Ovary (tissue), 9 donors: Measurements from ENCODE around the gene COMMD4. TPM values are rescaled to one million over a fixed set of nuclear protein-coding genes. Genes with fewer than 3 reads are reported as not detected.
"Not testable (repeated sequence)": the region's sequence is repeated elsewhere in the genome, so short reads cannot be mapped to it uniquely, and the experiment has no call there.

Experiments
- DNase-seq, 5 donors: peaks; one replicate each; pipeline ENCODE4 v3.0.0-alpha.2; 2019 to 2020
- H3K27ac ChIP-seq, 2 donors: fragments of 200-600 bp; one replicate each; pipeline versions ENCODE4 v1.5.1 to v1.8.0; 2019 to 2022
- H3K27me3 ChIP-seq: fragments of 200-600 bp; one replicate; pipeline ENCODE4 v1.8.0; 2022
- H3K36me3 ChIP-seq: fragments of 200-600 bp; sonication (generic); one replicate; pipeline ENCODE4 v1.5.1; 2019
- H3K4me1 ChIP-seq: one replicate; pipeline ENCODE4 v1.8.1; 2013; ENCODE audit warnings: mild to moderate bottlenecking, moderate library complexity; ENCODE audit not compliant: insufficient read depth
- H3K4me3 ChIP-seq: fragments of 200-600 bp; sonication (generic); one replicate; pipeline ENCODE4 v1.5.1; 2017
- H3K9me3 ChIP-seq, 2 donors: fragments of 200-600 bp in 1 of 2; sonication (generic) in 1 of 2; one replicate each; pipeline versions ENCODE4 v1.5.1 to v1.8.1; 2013 to 2019; ENCODE audit warnings: mild to moderate bottlenecking in 1 of 2, moderate library complexity in 1 of 2
- EP300 ChIP-seq: sonication (generic); formaldehyde crosslinking; IDR thresholded peaks from one replicate; pipeline ENCODE4 v1.6.1; 2017; ENCODE audit warnings: antibody characterized with exemption
- POLR2A ChIP-seq: fragments of 450-650 bp; IDR thresholded peaks from one replicate; pipeline ENCODE4 v1.6.1; 2017; ENCODE audit warnings: antibody characterized with exemption, mild to moderate bottlenecking, moderate library complexity
- WGBS, 3 donors: extraction: QIAGEN DNeasy Blood & Tissue Kit in 1 of 3; methylation state at CpG; one replicate each; pipeline versions ENCODE4 v1.1.5 to v1.1.7; 2013 to 2017; 5-methylcytosine and 5-hydroxymethylcytosine counted together
- intact Hi-C, 4 donors: fragments of 100-400 bp; cut with DNase I; formaldehyde crosslinking; loops; one replicate each; pipeline versions ENCODE4 v1.11.0 to v1.15.1; 2022 to 2023
- microRNA counts: library from miRNA; unstranded; fragments of <30 nt; microRNA quantifications from one replicate; lab custom pipeline; 2016
- microRNA-seq, 3 donors: library from miRNA; unstranded; fragments of <30 nt; microRNA quantifications; one replicate each; pipeline versions ENCODE4 to v1.2.0, GENCODE V29; 2019 to 2020
- polyA plus RNA-seq, 2 donors: library from polyadenylated mRNA; stranded (reverse); fragments of 200-250 nt in 1 of 2; fragments of 350-450 nt in 1 of 2; fragmentation: Illumina TruSeq in 1 of 2; extraction: RNeasy Lipid Tissue Mini Kit (QIAGEN cat#74804) in 1 of 2; gene quantifications; one replicate each; pipeline ENCODE4 v1.2.3, GENCODE V29; 2013 to 2014
- small RNA-seq: library from RNA; depleted of rRNA; stranded (forward); fragments of <200 nt; gene quantifications from one replicate; pipeline ENCODE3, GENCODE V24; 2016
- total RNA-seq, 7 donors: library from RNA; depleted of rRNA in 2 of 7; stranded (reverse); fragments of >200 nt in 2 of 7; fragmentation: NEBNext Ultra II Directional in 3 of 7; extraction: Animal tissue kit (Norgen Biotek cat#: 25700) in 3 of 7; gene quantifications; one replicate each; pipeline versions ENCODE4 v1.1.0 to v1.2.4, GENCODE V29; 2016 to 2023
- TF ChIP-seq, protein P1 (sequence below), 3 donors: fragments of 450-650 bp in 2 of 3; fragments of 200-600 bp in 1 of 3; IDR thresholded peaks; one replicate each; pipeline versions ENCODE4 v1.5.1 to v1.8.0; 2016 to 2022; ENCODE audit warnings: antibody characterized with exemption in 3 of 3, mild to moderate bottlenecking in 1 of 3
- donor health status: DM: no; HTN: no; CAD: no; lungs with moderate emphysema.
- donor health status: DM: no; HTN: no; CAD: no.
- donor health status: Bipolar disorder and iron deficiency.
- donor health status: DM: yes; HTN: yes; CAD: no.
- donor health status: DM: no; HTN: no; CAD: no.
- donor health status: DM: yes; HTN: yes; CAD: no.

COMMD4 gene
- total and polyA plus RNA-seq, 9 donors = 12.1 to 67.9 (median 42.0) TPM

DNA sequence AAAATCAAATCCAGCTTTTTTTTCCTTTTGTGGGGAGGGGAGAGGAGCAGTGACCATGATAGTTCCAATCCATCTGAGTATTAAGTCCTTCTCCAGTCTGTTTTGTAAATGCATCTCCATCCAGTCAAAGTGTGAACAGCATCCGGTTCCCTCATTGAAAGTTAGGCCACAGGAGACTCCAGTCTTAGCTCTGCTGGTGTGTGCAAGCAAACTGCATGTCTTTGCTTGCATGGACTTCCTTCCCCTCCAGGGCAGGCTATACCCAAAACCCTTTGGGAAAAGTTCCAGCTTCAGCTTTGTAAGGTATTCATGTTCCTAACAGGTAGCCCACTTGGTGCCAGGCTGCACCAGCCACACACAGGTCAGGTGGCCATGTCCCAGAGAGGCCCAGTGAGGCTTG, 35.6 kb downstream of the COMMD4 start:
- no peak for DNase-seq
- intact Hi-C loops = loop anchor here in 2 of 4 donors (5.0 to 10.0 kb wide), 2 partner anchors 251 to 303 kb away; no protein-coding TSS in a partner anchor
- no peaks in the 10 kb centered on the region for H3K36me3 ChIP-seq
- TF ChIP-seq POLR2A = no peak
- TF ChIP-seq, protein P1, sequence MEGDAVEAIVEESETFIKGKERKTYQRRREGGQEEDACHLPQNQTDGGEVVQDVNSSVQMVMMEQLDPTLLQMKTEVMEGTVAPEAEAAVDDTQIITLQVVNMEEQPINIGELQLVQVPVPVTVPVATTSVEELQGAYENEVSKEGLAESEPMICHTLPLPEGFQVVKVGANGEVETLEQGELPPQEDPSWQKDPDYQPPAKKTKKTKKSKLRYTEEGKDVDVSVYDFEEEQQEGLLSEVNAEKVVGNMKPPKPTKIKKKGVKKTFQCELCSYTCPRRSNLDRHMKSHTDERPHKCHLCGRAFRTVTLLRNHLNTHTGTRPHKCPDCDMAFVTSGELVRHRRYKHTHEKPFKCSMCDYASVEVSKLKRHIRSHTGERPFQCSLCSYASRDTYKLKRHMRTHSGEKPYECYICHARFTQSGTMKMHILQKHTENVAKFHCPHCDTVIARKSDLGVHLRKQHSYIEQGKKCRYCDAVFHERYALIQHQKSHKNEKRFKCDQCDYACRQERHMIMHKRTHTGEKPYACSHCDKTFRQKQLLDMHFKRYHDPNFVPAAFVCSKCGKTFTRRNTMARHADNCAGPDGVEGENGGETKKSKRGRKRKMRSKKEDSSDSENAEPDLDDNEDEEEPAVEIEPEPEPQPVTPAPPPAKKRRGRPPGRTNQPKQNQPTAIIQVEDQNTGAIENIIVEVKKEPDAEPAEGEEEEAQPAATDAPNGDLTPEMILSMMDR (IDR thresholded peaks at IDR 0.05) = no peak
- no peak for TF ChIP-seq EP300
- WGBS, 3 donors = 83 to 95% (median 87%) methylated on average over 1 of the region's 1 CpG
- no peaks in the 10 kb centered on the region for H3K27me3 ChIP-seq
- peaks cover 12% of the 10 kb centered on the region for H3K4me1 ChIP-seq
- H3K27ac ChIP-seq = no peak overlapping the region
- no peak overlapping the region for H3K4me3 ChIP-seq
- H3K9me3 ChIP-seq = no peaks in the 10 kb centered on the region

DNA sequence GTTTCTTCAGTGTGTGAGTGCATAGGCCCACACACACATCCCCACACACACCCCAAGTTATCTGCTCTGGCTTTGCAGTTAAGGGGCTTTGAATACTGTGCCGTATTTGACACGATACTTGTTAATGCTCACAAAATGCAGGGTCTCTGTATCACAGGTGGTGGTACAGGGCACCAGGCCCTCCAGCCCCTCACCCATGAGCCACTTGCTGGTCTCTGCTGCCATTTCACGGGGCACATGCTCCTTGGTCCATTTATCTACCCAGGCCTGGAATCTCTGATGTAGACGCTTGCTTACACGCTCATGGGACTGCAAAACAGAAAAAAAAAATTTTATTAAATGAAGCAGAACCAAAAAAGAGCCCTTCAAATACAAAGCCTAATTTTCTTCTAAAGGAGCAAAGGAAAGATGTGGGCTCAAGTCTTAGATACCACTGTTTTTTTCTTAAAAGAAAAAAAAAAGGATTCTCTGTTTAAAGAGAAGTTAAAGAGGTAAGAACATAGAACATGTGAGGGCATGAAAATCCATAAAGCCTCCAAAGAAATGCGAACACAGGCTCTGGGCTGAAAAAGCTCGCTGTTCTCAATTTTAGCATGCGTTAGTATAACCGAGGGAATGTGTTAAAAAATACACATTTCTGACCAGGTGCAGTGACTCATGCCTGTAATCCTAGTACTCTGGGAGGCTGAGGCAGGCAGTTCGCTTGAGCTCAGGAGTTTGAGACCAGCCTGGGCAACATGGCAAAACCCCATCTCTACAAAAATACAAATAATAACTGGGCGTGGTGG, 36.2 kb downstream of the COMMD4 start:
- intact Hi-C loops = loop anchor here in 3 of 4 donors (1.0 to 10.0 kb wide), 3 partner anchors 20 to 303 kb away; no protein-coding TSS in a partner anchor
- TF ChIP-seq EP300 (no peak), POLR2A (no peak)
- TF ChIP-seq, protein P1 (IDR thresholded peaks at IDR 0.05) = no peak
- DNase-seq = no peak
- H3K9me3 ChIP-seq = no peaks in the 10 kb centered on the region
- no peaks in the 10 kb centered on the region for H3K27me3 ChIP-seq
- peaks cover 12% of the 10 kb centered on the region for H3K4me1 ChIP-seq
- H3K36me3 ChIP-seq = no peaks in the 10 kb centered on the region
- H3K27ac ChIP-seq = no peak overlapping the region
- WGBS, 3 donors = 92 to 93% (median 93%) methylated on average over 11 of the region's 11 CpGs
- H3K4me3 ChIP-seq = no peak overlapping the region

DNA sequence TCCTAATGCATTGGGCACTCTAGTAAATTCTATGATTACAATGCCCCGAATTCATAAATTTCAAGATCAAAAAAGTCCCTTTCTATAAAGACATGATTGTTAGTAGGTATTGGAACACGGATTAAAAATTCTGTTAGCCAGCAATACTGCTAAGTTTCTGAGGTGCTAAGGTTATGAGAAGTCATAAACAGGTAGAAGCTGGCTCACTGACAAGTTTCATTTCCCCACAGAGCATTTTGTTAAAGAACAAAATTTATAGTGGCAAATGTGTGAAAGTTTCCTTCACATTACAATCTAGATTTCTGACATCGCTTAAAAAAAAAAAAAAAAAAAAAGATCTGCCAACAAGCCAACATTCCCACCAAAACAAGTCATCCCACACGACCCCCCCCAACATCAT, 44.9 kb downstream of the COMMD4 start:
- Histone ChIP-seq H3K27ac (no peak overlapping the region), H3K27me3 (no peaks in the 10 kb centered on the region), H3K4me3 (no peak overlapping the region), H3K4me1 (no peaks in the 10 kb centered on the region), H3K36me3 (no peaks in the 10 kb centered on the region), H3K9me3 (no peaks in the 10 kb centered on the region)
- intact Hi-C loops = no loop called here
- no peak for DNase-seq
- 53 to 70% (median 58%) methylated on average over 4 of the region's 4 CpGs for WGBS, 3 donors
- TF ChIP-seq, protein P1 (IDR thresholded peaks at IDR 0.05) = no peak
- TF ChIP-seq POLR2A (no peak), EP300 (no peak)

DNA sequence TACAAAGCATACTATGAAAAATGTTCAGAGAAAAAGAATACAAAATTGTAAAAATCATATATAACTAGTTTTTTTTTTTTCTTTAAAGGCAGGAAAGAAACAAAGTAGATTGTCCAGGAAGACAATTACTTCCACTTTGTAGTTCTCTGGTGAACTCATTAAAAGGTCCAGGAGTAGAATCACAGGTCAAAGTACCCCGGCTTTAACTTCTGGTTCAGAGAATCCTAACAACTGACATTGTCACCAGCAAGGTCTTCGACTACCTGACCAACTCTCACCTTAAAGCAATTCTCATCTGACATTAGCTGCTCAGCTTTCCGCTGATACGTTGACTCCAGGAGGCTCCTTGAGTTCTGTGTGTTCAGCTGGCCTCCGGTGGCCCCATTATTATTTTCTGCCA, 48.1 kb downstream of the COMMD4 start:
- WGBS, 3 donors = 89 to 95% (median 93%) methylated on average over 5 of the region's 5 CpGs
- H3K27ac ChIP-seq, DNase-seq, H3K27me3 ChIP-seq, intact Hi-C loops, H3K9me3 ChIP-seq, H3K36me3 ChIP-seq, H3K4me3 ChIP-seq, H3K4me1 ChIP-seq: not testable (repeated sequence)

MicroRNAs within 50 kb of the gene (microRNA counts, 767-probe panel; counts per million panel counts)
- microRNA hsa-miR-631 (lab: Ali Mortazavi, UCI) = 1,402 counts per million, percentile 79 among the panel's probes with 10 or more counts

Small RNA genes within 50 kb of the gene (microRNA-seq; reads per million reads assigned to microRNA genes)
- gene MIR631 = 0 reads per million in 3 donors

Small RNA genes within 50 kb of the gene (small RNA-seq; reads per million reads assigned to genes)
- gene RN7SL327P = not detected

Other genes starting within 250 kb of the COMMD4 start
- 10 to 100 TPM; 16.8 to 66.1 (median 46.4) TPM for gene C15orf39, start 134.2 kb upstream of the COMMD4 start, total RNA-seq
- 10 to 100 TPM in 1 of 2 donors, 1 to 10 TPM in 1; 4.8 to 19.5 TPM for gene C15orf39, start 134.2 kb upstream of the COMMD4 start, polyA plus RNA-seq
- gene GOLGA6C, start 77.7 kb upstream of the COMMD4 start, total RNA-seq = not detected
- gene GOLGA6C, start 77.7 kb upstream of the COMMD4 start, polyA plus RNA-seq = not detected
- under 1 TPM in 2 of 7 donors, not detected in 5; 0.07 to 0.10 TPM for gene GOLGA6D, start 53.2 kb upstream of the COMMD4 start, total RNA-seq
- under 1 TPM in 1 of 2 donors, not detected in 1; 0.02 TPM for gene GOLGA6D, start 53.2 kb upstream of the COMMD4 start, polyA plus RNA-seq
- 10 to 100 TPM; 21.2 to 80.2 (median 36.1) TPM for gene NEIL1, start 11.0 kb downstream of the COMMD4 start, total RNA-seq
- gene NEIL1, start 11.0 kb downstream of the COMMD4 start, polyA plus RNA-seq = 10 to 100 TPM in 1 of 2 donors, 1 to 10 TPM in 1; 8.1 to 31.5 TPM
- gene MAN2C1, start 32.5 kb downstream of the COMMD4 start, total RNA-seq = 100 to 1,000 TPM; 166 to 277 (median 223) TPM
- 100 to 1,000 TPM in 1 of 2 donors, 10 to 100 TPM in 1; 48.9 to 247 TPM for gene MAN2C1, start 32.5 kb downstream of the COMMD4 start, polyA plus RNA-seq
- gene SIN3A, start 115.6 kb downstream of the COMMD4 start, total RNA-seq = 100 to 1,000 TPM in 4 of 7 donors, 10 to 100 TPM in 3; 40.1 to 115 (median 103) TPM
- gene SIN3A, start 115.6 kb downstream of the COMMD4 start, polyA plus RNA-seq = 10 to 100 TPM; 29.3 to 50.6 TPM
- 10 to 100 TPM; 12.2 to 32.4 (median 21.8) TPM for gene PTPN9, start 243.3 kb downstream of the COMMD4 start, total RNA-seq
- 10 to 100 TPM; 16.9 to 34.8 TPM for gene PTPN9, start 243.3 kb downstream of the COMMD4 start, polyA plus RNA-seq